OCI-LY3 (cell line): ENCODE measurements around the gene ARHGDIA.

Experiments
- H2AFZ ChIP-seq: fragments of 200-600, 300-600 bp; shearing (Covaris generic); 2 replicates; pipeline ENCODE4 v1.6.0; 2014; ENCODE audit warnings: antibody characterized with exemption, low read depth, low read length
- H3K27ac ChIP-seq: fragments of 200-600, 300-600 bp; sonication (generic); 2 replicates; pipeline ENCODE4 v1.5.1; 2014; ENCODE audit warnings: mild to moderate bottlenecking, low read length, moderate library complexity, mixed read lengths
- H3K27me3 ChIP-seq: fragments of 200-600, 300-600 bp; sonication (generic); 2 replicates; pipeline ENCODE4 v1.6.1; 2014; ENCODE audit warnings: low read depth, low read length, mixed read lengths
- H3K36me3 ChIP-seq: fragments of 200-600, 300-600 bp; sonication (generic); replicated peaks from 2 replicates; pipeline ENCODE3; 2014; ENCODE audit warnings: low read depth, low read length, mixed read lengths
- H3K4me1 ChIP-seq: fragments of 300-600, 200-600 bp; sonication (generic); 2 replicates; pipeline ENCODE4 v1.6.1; 2014; ENCODE audit warnings: low read length, mixed read lengths
- H3K4me2 ChIP-seq: fragments of 200-600, 300-600 bp; sonication (generic); 2 replicates; pipeline ENCODE4 v1.6.1; 2014; ENCODE audit warnings: low read length, mixed read lengths
- H3K4me3 ChIP-seq: fragments of 300-600, 200-600 bp; sonication (generic); 2 replicates; pipeline ENCODE4 v1.5.1; 2014; ENCODE audit warnings: antibody characterized with exemption, mild to moderate bottlenecking, low read length, moderate library complexity
- H3K79me2 ChIP-seq: fragments of 300-600, 200-600 bp; shearing (Covaris generic); 2 replicates; pipeline ENCODE4 v1.6.1; 2014; ENCODE audit warnings: mild to moderate bottlenecking, low read length, mixed read lengths
- H3K9ac ChIP-seq: fragments of 300-600, 200-600 bp; shearing (Covaris generic); 2 replicates; pipeline ENCODE4 v1.6.0; 2014; ENCODE audit warnings: mild to moderate bottlenecking, low read length, moderate library complexity
- H3K9me3 ChIP-seq: fragments of 200-600, 300-600 bp; shearing (Covaris generic); 2 replicates; pipeline ENCODE4 v1.6.1; 2014; ENCODE audit warnings: low read length, mixed read lengths; ENCODE audit not compliant: insufficient read depth
- H4K20me1 ChIP-seq: fragments of 200-600, 300-600 bp; sonication (generic); 2 replicates; pipeline ENCODE4 v1.6.1; 2016; ENCODE audit warnings: low read length, mixed read lengths; ENCODE audit not compliant: insufficient read depth
- EZH2phosphoT487 ChIP-seq: fragments of 200-600 bp; shearing (Covaris generic); IDR thresholded peaks from 2 replicates; pipeline ENCODE4 v1.6.1; 2018; ENCODE audit warnings: antibody characterized with exemption, mixed run types, low read depth
- TF ChIP-seq, protein P1 (sequence below): fragments of 200-600, 300-600 bp; sonication (generic); IDR thresholded peaks from 2 replicates; pipeline ENCODE4 v1.5.1; 2014; ENCODE audit warnings: antibody characterized with exemption, low read length, low read depth

ARHGDIA gene

DNA sequence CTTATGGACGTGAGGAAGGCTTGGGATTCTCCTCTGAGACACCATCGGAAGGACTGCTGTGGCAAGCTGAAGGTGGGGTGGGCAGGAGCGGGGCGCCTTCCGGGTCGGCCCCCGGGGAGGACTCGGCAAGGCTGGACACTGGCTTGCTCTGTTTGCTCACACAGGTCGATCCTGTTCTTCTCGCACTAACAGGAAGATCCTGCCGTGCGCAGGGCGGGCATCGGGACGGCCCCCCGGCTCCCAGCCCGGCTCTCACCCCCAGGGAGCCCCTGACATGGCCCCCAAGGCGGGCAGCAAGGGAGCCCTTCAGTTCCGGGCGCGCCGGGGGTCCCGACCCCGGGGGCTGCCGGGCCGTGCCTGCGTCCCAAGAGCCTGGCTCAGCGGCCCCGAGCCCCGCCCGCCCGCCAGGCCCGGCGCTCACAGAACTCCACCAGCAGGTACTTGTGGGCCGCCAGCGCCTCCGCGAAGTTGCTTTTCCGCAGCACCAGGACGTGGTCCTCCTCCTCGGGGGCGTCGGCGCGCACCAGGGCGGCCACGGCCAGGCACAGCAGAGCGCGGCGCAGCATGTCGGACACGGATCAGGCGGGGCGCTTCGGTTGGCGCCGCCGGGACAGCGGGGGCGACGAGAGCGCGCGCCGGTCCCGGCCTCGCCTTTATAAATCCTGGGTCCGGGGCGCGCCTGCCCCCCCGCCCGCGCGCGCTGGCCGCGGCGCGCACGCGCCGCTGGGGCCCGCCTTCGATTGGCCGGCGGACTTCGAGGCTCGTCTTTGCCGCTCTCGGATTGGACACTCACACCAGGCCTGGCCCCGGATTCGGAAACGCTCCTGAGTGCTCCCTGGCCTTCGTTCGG, 11.0 kb downstream of the ARHGDIA start, which contains the start of gene P4HB:
P4HB (minus strand) TSS at position 630 of the 850 bp plus-strand sequence; CDS start at position 566, 64 bp downstream.
- TF ChIP-seq, protein P1, sequence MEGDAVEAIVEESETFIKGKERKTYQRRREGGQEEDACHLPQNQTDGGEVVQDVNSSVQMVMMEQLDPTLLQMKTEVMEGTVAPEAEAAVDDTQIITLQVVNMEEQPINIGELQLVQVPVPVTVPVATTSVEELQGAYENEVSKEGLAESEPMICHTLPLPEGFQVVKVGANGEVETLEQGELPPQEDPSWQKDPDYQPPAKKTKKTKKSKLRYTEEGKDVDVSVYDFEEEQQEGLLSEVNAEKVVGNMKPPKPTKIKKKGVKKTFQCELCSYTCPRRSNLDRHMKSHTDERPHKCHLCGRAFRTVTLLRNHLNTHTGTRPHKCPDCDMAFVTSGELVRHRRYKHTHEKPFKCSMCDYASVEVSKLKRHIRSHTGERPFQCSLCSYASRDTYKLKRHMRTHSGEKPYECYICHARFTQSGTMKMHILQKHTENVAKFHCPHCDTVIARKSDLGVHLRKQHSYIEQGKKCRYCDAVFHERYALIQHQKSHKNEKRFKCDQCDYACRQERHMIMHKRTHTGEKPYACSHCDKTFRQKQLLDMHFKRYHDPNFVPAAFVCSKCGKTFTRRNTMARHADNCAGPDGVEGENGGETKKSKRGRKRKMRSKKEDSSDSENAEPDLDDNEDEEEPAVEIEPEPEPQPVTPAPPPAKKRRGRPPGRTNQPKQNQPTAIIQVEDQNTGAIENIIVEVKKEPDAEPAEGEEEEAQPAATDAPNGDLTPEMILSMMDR, result no peak
- no peak for TF ChIP-seq EZH2phosphoT487
- H3K4me1 ChIP-seq, result peaks cover 23% of the 10 kb centered on the region
- H3K36me3 ChIP-seq, result peaks cover 42% of the 10 kb centered on the region
- no peaks in the 10 kb centered on the region for H3K27me3 ChIP-seq
- H3K9me3 ChIP-seq, result no peaks in the 10 kb centered on the region
- peak within 1 kb of the TSS; percentile 98 for H3K4me3 ChIP-seq
- peaks cover 29% of the 10 kb centered on the region for H4K20me1 ChIP-seq
- peak within 1 kb of the TSS; percentile 76 for H3K27ac ChIP-seq
- no peak within 1 kb of the TSS for H2AFZ ChIP-seq
- H3K4me2 ChIP-seq, result peak within 1 kb of the TSS; percentile 89
- peaks cover 86% of the 10 kb centered on the region for H3K79me2 ChIP-seq
- H3K9ac ChIP-seq, result peak within 1 kb of the TSS; percentile 90

DNA sequence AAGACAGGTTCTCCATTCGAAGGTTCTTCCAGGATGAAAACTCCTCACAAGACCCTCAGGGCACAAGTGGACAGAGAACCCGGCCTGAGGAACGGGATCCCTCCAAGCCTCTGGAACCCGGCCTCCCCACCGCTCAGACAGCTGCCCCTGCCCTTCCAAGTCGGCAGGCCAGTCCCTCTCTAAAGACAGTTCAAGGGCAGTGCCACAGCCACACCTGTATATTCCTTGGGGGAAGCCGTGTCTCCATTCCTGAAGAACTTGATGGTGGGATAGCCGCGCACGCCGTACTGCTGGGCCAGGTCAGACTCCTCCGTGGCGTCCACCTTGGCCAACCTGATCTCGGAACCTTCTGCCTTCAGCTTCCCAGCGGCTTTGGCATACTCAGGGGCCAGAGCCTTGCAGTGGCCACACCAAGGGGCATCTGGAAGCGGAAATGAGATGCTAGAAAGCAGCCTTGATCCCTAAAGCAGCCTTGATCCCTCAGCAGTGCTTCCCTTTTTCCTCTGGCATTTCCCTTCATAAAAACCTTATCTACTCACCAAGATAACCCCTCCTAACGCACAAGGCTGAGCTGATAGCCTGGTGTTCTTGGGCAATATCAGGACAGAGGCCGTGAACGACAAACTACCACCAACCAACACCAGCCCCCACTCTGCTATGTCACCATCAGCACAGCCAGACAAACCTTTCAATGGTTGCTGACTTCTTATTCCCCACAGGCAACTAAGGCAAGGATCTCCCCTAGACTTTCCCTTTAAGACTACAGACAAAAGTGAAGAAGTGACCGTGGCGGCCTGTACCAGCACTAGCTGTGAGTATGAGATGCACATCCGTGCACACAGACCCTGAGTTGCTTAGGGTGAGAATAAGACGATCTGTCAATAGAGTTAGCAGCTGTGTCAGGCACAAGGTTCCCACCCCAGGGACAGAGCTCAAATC, 11.9 kb downstream of the ARHGDIA start:
- peaks cover 23% of the 10 kb centered on the region for H3K4me1 ChIP-seq
- no peaks in the 10 kb centered on the region for H3K27me3 ChIP-seq
- peaks cover 33% of the 10 kb centered on the region for H4K20me1 ChIP-seq
- H3K27ac ChIP-seq, result peak overlapping the region; percentile 76
- peaks cover 90% of the 10 kb centered on the region for H3K79me2 ChIP-seq
- peak overlapping the region; percentile 90 for H3K9ac ChIP-seq
- peak overlapping the region; percentile 89 for H3K4me2 ChIP-seq
- TF ChIP-seq, protein P1, result no peak
- TF ChIP-seq EZH2phosphoT487, result no peak
- H3K4me3 ChIP-seq, result peak overlapping the region; percentile 98
- no peak overlapping the region for H2AFZ ChIP-seq
- H3K9me3 ChIP-seq, result no peaks in the 10 kb centered on the region
- H3K36me3 ChIP-seq, result peaks cover 48% of the 10 kb centered on the region

DNA sequence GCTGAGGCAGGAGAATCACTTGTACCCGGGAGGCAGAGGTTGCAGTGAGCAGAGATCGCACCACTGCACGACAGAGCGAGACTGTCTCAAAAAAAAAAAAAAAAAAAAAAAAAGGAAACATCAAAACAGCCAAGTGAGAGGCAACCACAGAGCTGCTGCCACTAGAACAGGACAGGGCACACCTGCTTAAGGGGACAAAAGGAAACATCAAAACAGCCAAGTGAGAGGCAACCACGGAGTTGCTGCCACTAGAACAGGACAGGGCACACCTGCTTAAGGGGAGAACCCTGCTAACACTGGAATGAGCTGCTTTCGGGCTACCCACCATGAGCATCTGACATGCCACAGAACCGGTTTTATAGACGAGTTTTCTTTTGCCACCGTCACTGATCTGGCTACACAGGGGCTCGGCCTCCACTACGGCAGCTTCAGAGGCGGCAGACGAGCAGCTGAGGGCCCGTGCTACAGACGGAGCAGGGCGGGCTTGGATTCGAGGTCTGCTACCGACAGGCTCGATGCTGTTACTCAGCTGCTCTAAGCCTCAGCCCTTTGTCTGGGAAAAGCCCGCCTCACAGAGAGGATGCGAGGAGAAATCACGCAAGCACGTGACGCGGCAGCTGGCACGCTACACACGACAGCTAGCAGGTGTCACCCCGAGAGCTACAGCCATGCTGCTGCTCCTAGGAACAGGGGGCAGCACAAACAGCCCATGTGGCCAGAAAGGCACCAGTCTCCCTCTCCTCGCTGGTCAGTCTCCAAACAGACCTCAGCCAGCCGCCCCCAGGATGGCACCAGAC, 12.8 kb downstream of the ARHGDIA start:
- Histone ChIP-seq H3K79me2 (peaks cover 90% of the 10 kb centered on the region), H2AFZ (no peak overlapping the region), H3K4me3 (peak overlapping the region; percentile 98), H3K27me3 (no peaks in the 10 kb centered on the region), H3K36me3 (peaks cover 51% of the 10 kb centered on the region), H3K4me2 (peak overlapping the region; percentile 89), H3K4me1 (peaks cover 22% of the 10 kb centered on the region), H3K27ac (no peak overlapping the region), H4K20me1 (peaks cover 38% of the 10 kb centered on the region), H3K9ac (no peak overlapping the region), H3K9me3 (no peaks in the 10 kb centered on the region)
- TF ChIP-seq EZH2phosphoT487, result no peak
- TF ChIP-seq, protein P1, result no peak
